Kidney (tissue), 14 donors: Measurements from ENCODE around the gene PPAN. TPM values are rescaled to one million over a fixed set of nuclear protein-coding genes. Genes with fewer than 3 reads are reported as not detected.

Experiments
- DNase-seq, 5 donors: peaks; one replicate each; pipeline ENCODE4 v3.0.0-alpha.2; 2013 to 2020
- FAIRE-seq: peaks from 2 replicates; lab custom pipeline; 2012; peaks lifted over from hg19 to GRCh38; lab: Jason Lieb, UNC
- H3K27ac ChIP-seq, 2 donors: one replicate each; pipeline ENCODE4 v1.7.0; 2013; ENCODE audit warnings: low read depth in 2 of 2, low read length in 2 of 2, inconsistent platforms in 1 of 2
- H3K27me3 ChIP-seq: one replicate; pipeline ENCODE4 v1.7.1; 2013; ENCODE audit warnings: low read length, inconsistent platforms; ENCODE audit not compliant: control insufficient read depth, insufficient read depth
- H3K36me3 ChIP-seq, 3 donors: one replicate each; pipeline versions ENCODE4 v1.7.0 to v1.7.1; 2013; ENCODE audit warnings: low read length in 3 of 3, control low read depth in 1 of 3, inconsistent platforms in 1 of 3; ENCODE audit not compliant: insufficient read depth in 3 of 3, control insufficient read depth in 2 of 3
- H3K4me1 ChIP-seq, 3 donors: one replicate each; pipeline versions ENCODE4 v1.7.0 to v1.7.1; 2013; ENCODE audit warnings: low read length in 3 of 3, inconsistent platforms in 1 of 3, low read depth in 1 of 3; ENCODE audit not compliant: control insufficient read depth in 2 of 3, insufficient read depth in 2 of 3
- H3K4me3 ChIP-seq, 3 donors: one replicate each; pipeline versions ENCODE4 v1.7.0 to v1.8.1; 2013; ENCODE audit warnings: low read length in 3 of 3, control low read depth in 1 of 3, inconsistent platforms in 1 of 3
- H3K9ac ChIP-seq, 3 donors: one replicate each; pipeline versions ENCODE4 v1.7.0 to v1.7.1; 2013; ENCODE audit warnings: low read length in 3 of 3, control low read depth in 1 of 3, inconsistent platforms in 1 of 3
- H3K9me3 ChIP-seq, 3 donors: one replicate each; pipeline versions ENCODE4 v1.7.0 to v1.7.1; 2013; ENCODE audit warnings: low read length in 3 of 3, control low read depth in 1 of 3, inconsistent platforms in 1 of 3; ENCODE audit not compliant: control insufficient read depth in 2 of 3, insufficient read depth in 1 of 3
- intact Hi-C: fragments of 100-400 bp; cut with DNase I; formaldehyde crosslinking; loops from one replicate; pipeline ENCODE4 v1.11.1; 2022
- polyA plus RNA-seq: library from polyadenylated mRNA; stranded (reverse); fragments of 350-450 nt; fragmentation: Illumina TruSeq; extraction: RNeasy Lipid Tissue Mini Kit (QIAGEN cat#74804); gene quantifications from one replicate; pipeline ENCODE4 v1.2.3, GENCODE V29; 2014; ENCODE audit warnings: low read depth, low replicate concordance; ENCODE audit not compliant: insufficient read depth
- total RNA-seq: library from RNA; stranded (reverse); fragmentation: NEBNext Ultra II Directional; extraction: Animal tissue kit (Norgen Biotek cat#: 25700); gene quantifications from one replicate; pipeline ENCODE4 v1.2.1, GENCODE V29; 2021
- TF ChIP-seq, protein P1 (sequence below): IDR thresholded peaks from 3 replicates; pipeline ENCODE4 v1.5.1; 2012; ENCODE audit warnings: mild to moderate bottlenecking, moderate library complexity, borderline replicate concordance; ENCODE audit not compliant: insufficient read depth; ENCODE audit errors: extremely low read depth
- donor health status: control.
- donor health status: control.
- donor health status: control.
- donor health status: control.
- donor health status: control.
- donor health status: DM: yes; HTN: yes; CAD: no.
- donor health status: Normal renal cell carcinoma (clear cell type).

The PPAN gene
- total and polyA plus RNA-seq, 2 donors from 2014 or later, result 25.2 to 43.2 TPM

DNA sequence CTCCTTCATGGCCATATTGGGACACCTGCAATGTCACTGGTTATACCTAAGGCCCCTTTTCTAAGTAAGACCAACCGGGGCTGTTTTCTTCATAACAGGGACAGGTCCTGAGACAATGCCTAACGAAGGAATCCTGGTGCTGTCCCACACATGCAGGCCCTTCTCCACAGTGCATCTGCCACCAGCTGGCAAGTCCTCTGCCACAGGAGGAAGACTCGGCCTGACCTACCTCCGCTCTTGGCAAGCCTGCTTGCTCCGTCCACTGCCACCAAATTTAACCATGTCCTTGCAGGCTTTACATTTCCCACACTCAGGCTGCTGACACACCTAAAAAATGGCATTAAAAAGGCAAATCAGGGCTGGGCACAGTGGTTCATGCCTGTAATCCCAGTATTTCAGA, 45.4 kb downstream of the PPAN start:
- Histone ChIP-seq H3K36me3 (peaks cover 7 to 26% (median 24%) of the 10 kb centered on the region in 3 donors), H3K4me3 (no peak overlapping the region), H3K9ac (no peak overlapping the region), H3K4me1 (no peaks in the 10 kb centered on the region), H3K27me3 (no peaks in the 10 kb centered on the region), H3K9me3 (no peaks in the 10 kb centered on the region), H3K27ac (no peak overlapping the region)
- TF ChIP-seq, protein P1, sequence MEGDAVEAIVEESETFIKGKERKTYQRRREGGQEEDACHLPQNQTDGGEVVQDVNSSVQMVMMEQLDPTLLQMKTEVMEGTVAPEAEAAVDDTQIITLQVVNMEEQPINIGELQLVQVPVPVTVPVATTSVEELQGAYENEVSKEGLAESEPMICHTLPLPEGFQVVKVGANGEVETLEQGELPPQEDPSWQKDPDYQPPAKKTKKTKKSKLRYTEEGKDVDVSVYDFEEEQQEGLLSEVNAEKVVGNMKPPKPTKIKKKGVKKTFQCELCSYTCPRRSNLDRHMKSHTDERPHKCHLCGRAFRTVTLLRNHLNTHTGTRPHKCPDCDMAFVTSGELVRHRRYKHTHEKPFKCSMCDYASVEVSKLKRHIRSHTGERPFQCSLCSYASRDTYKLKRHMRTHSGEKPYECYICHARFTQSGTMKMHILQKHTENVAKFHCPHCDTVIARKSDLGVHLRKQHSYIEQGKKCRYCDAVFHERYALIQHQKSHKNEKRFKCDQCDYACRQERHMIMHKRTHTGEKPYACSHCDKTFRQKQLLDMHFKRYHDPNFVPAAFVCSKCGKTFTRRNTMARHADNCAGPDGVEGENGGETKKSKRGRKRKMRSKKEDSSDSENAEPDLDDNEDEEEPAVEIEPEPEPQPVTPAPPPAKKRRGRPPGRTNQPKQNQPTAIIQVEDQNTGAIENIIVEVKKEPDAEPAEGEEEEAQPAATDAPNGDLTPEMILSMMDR, result no peak
- no peak for FAIRE-seq
- intact Hi-C loops, result no loop called here
- DNase-seq, result no peak

DNA sequence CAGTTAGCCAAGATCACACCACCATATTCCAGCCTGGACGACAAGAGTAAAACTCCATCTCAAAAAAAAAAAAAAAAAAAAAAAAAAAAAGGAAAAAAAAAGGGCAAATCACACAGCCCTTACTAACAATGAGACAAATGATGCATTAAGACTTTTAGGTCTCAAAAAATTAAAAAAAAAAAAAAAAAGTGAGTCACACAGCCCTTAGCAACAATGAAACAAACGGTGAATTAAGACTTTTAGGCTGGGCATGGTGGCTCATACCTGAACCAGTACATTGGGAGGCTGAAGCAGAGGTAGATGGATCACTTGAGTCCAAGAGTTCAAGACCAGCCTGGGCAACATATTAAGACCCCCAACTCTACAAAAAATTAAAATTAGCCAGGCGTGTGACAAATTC, 45.9 kb downstream of the PPAN start:
- TF ChIP-seq, protein P1, result no peak
- intact Hi-C loops, result no loop called here
- Histone ChIP-seq H3K27me3 (no peaks in the 10 kb centered on the region), H3K9me3 (no peaks in the 10 kb centered on the region), H3K9ac (no peak overlapping the region), H3K4me1 (no peaks in the 10 kb centered on the region), H3K27ac (no peak overlapping the region), H3K36me3 (peaks cover 7 to 26% (median 25%) of the 10 kb centered on the region in 3 donors), H3K4me3 (no peak overlapping the region)
- no peak for DNase-seq
- no peak for FAIRE-seq

DNA sequence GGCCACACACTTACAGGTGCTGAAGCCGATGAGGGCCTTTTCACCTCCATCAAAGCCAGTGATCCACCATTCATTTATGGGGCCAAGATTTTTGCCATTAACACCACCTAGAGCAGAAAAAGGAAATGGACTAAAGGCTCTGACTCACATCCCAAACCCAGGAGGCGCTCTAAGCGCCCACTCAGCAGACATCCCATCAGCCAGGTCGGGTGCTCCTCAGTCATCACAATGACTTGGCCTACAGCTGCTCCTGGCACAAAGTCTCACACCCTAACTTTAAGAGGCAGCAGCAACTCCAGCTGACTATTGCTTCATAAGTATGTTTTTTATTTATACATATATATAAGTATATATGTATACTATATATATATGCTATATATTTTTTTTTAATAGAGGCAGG, 49.7 kb downstream of the PPAN start:
- H3K27ac ChIP-seq, result no peak overlapping the region
- H3K9me3 ChIP-seq, result no peaks in the 10 kb centered on the region
- no peak for DNase-seq

More for the DNA sequence above, 49.7 kb downstream of the PPAN start:
- intact Hi-C loops, result no loop called here
- Histone ChIP-seq H3K36me3 (peaks cover 4 to 28% (median 20%) of the 10 kb centered on the region in 3 donors), H3K9ac (no peak overlapping the region), H3K27me3 (no peaks in the 10 kb centered on the region), H3K4me3 (no peak overlapping the region), H3K4me1 (no peaks in the 10 kb centered on the region)
- TF ChIP-seq, protein P1, result no peak
- no peak for FAIRE-seq
